ENCODE measurements around the gene ADM2.
A peak's percentile ranks its signal among the peaks of the same experiment; 100 is the strongest.

ADM2 gene

GRCh38 chr22:50485221-50486131, 4.1 kb downstream of the ADM2 start:
- DNase-seq (ENCODE audit: low read depth in 2 of 2), result no peak

GRCh38 chr22:50486561-50487289, 5.4 kb downstream of the ADM2 start, which contains the start of gene MIOX:
Gene MIOX, plus strand, starts transcription at chr22:50486859. Its CDS starts 39 bp downstream, at chr22:50486898.
- DNase-seq (ENCODE audit: low read depth in 2 of 2), result no peak

- no peak for DNase-seq (ENCODE audit: low read depth in 2 of 2)
Observed at GRCh38 chr22:50487290-50488005, 6.1 kb downstream of the ADM2 start.

- DNase-seq (ENCODE audit: low read depth in 2 of 2), result no peak
Observed at GRCh38 chr22:50488006-50488677, 6.8 kb downstream of the ADM2 start.

- DNase-seq (ENCODE audit: low read depth in 2 of 2), result no peak
Observed at GRCh38 chr22:50488886-50489285, 7.5 kb downstream of the ADM2 start.

GRCh38 chr22:50489363-50490243, 8.3 kb downstream of the ADM2 start:
- no peak for DNase-seq (ENCODE audit: low read depth in 2 of 2)

GRCh38 chr22:50490531-50491308, 9.4 kb downstream of the ADM2 start:
- DNase-seq (ENCODE audit: low read depth in 2 of 2), result no peak

GRCh38 chr22:50497093-50497492, 15.8 kb downstream of the ADM2 start:
- DNase-seq (ENCODE audit: low read depth in 2 of 2), result no peak

GRCh38 chr22:50498322-50498890, 17.1 kb downstream of the ADM2 start:
- DNase-seq (ENCODE audit: low read depth in 2 of 2), result peak; percentile 43 to 61

- DNase-seq (ENCODE audit: low read depth in 2 of 2), result no peak
Observed at GRCh38 chr22:50500452-50500851, 19.1 kb downstream of the ADM2 start.

- no peak for DNase-seq (ENCODE audit: low read depth in 2 of 2)
Observed at GRCh38 chr22:50502096-50502495, 20.8 kb downstream of the ADM2 start.

- DNase-seq (ENCODE audit: low read depth in 2 of 2), result no peak
Observed at GRCh38 chr22:50502628-50503474, 21.5 kb downstream of the ADM2 start.

GRCh38 chr22:50503475-50504145, 22.3 kb downstream of the ADM2 start:
- DNase-seq (ENCODE audit: low read depth in 2 of 2), result no peak

- DNase-seq (ENCODE audit: low read depth in 2 of 2), result no peak
Observed at GRCh38 chr22:50504369-50505211, 23.2 kb downstream of the ADM2 start.

- no peak for DNase-seq (ENCODE audit: low read depth in 2 of 2)
Observed at GRCh38 chr22:50505276-50505775, 24.0 kb downstream of the ADM2 start.

- no peak for DNase-seq (ENCODE audit: low read depth in 2 of 2)
Observed at GRCh38 chr22:50505776-50506610, 24.6 kb downstream of the ADM2 start.
